ENCODE data around the gene P2RY4. TPM values are rescaled to one million over a fixed set of nuclear protein-coding genes. Genes with fewer than 3 reads are reported as not detected.
"Not testable (repeated sequence)": the region's sequence is repeated elsewhere in the genome, so short reads cannot be mapped to it uniquely, and the experiment has no call there.

Gene P2RY4
- total RNA-seq, 2 donors from 2014 or later, result not detected

GRCh38 chrX:70289168-70289792, 29.3 kb upstream of the P2RY4 start:
- peak overlapping the region; percentile 39 to 57 for H3K4me3 ChIP-seq
- no peak for DNase-seq (ENCODE audit: low spot score)
- no peaks in the 10 kb centered on the region for H3K27me3 ChIP-seq
- H3K27ac ChIP-seq, result peak overlapping the region; percentile 51 to 65
- H3K9me3 ChIP-seq, result no peaks in the 10 kb centered on the region
- no peak for TF ChIP-seq CTCF (IDR thresholded peaks at IDR 0.05)
- H3K4me1 ChIP-seq, result peaks cover 0 to 11% of the 10 kb centered on the region in 2 donors
- H3K36me3 ChIP-seq, result peaks cover 5% of the 10 kb centered on the region

GRCh38 chrX:70281951-70282350, 21.9 kb upstream of the P2RY4 start, which contains the start of gene RAB41:
Gene RAB41 (plus strand): TSS chrX:70282172. CDS start chrX:70282218, 46 bp downstream.
- no peaks in the 10 kb centered on the region for H3K27me3 ChIP-seq
- DNase-seq (ENCODE audit: low spot score), result no peak
- TF ChIP-seq CTCF (IDR thresholded peaks at IDR 0.05), result no peak
- no peak within 1 kb of the TSS for H3K4me3 ChIP-seq
- no peak within 1 kb of the TSS for H3K27ac ChIP-seq
- H3K9me3 ChIP-seq, result no peaks in the 10 kb centered on the region
- H3K36me3 ChIP-seq, result no peaks in the 10 kb centered on the region
- H3K4me1 ChIP-seq, result no peaks in the 10 kb centered on the region

- Histone ChIP-seq H3K36me3 (no peaks in the 10 kb centered on the region), H3K4me3 (no peak overlapping the region), H3K27me3 (no peaks in the 10 kb centered on the region), H3K9me3 (no peaks in the 10 kb centered on the region), H3K27ac (no peak overlapping the region), H3K4me1 (no peaks in the 10 kb centered on the region)
- no peak for TF ChIP-seq CTCF (IDR thresholded peaks at IDR 0.05)
- DNase-seq (ENCODE audit: low spot score), result no peak
Observed at GRCh38 chrX:70280573-70280972, 20.6 kb upstream of the P2RY4 start.

- H3K27me3 ChIP-seq, result no peaks in the 10 kb centered on the region
- no peaks in the 10 kb centered on the region for H3K36me3 ChIP-seq
- no peak for DNase-seq (ENCODE audit: low spot score)
- H3K4me3 ChIP-seq, result no peak overlapping the region
- no peaks in the 10 kb centered on the region for H3K9me3 ChIP-seq
- H3K4me1 ChIP-seq, result no peaks in the 10 kb centered on the region
- no peak overlapping the region for H3K27ac ChIP-seq
- no peak for TF ChIP-seq CTCF (IDR thresholded peaks at IDR 0.05)
Observed at GRCh38 chrX:70279081-70279480, 19.1 kb upstream of the P2RY4 start.

- not testable (repeated sequence) for H3K4me1 ChIP-seq; H3K36me3 ChIP-seq; DNase-seq (ENCODE audit: low spot score); H3K4me3 ChIP-seq; H3K9me3 ChIP-seq; H3K27ac ChIP-seq; H3K27me3 ChIP-seq
Observed at GRCh38 chrX:70274029-70274428, 14.0 kb upstream of the P2RY4 start.

GRCh38 chrX:70268034-70268433, 8.0 kb upstream of the P2RY4 start, which contains the start of gene ARR3:
Gene ARR3 (plus strand): TSS chrX:70268334. CDS start chrX:70269386, 1,052 bp downstream.
- Histone ChIP-seq H3K27me3 (no peaks in the 10 kb centered on the region), H3K9me3 (no peaks in the 10 kb centered on the region), H3K27ac (no peak within 1 kb of the TSS), H3K4me1 (no peaks in the 10 kb centered on the region), H3K4me3 (no peak within 1 kb of the TSS), H3K36me3 (no peaks in the 10 kb centered on the region)
- DNase-seq (ENCODE audit: low spot score), result no peak
- no peak for TF ChIP-seq CTCF (IDR thresholded peaks at IDR 0.05)

Measured in right atrium auricular region (tissue), 2 donors.